ENCODE data around the gene OLFM4. TPM values are rescaled to one million over a fixed set of nuclear protein-coding genes. Genes with fewer than 3 reads are reported as not detected.

The OLFM4 gene
- total RNA-seq, 2 experiments from 2014 or later = not detected

DNA sequence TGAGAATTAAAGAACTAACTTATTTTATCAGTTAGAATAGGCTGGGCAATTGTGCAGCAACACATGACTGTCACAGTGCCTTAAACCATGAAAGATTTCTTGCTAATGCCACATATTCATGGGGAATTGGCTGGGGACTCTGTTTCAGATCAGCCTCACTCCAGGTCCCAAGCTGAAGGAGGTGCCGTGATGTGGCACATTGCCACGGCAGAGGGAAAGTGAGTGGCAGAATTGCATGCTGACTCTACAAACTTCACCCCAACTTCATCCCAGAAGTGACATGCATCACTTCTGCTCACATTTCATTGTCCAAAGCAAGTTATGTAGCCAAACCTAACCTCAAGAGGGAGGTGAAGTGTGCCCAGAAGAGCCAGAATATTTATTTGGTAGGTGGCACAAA lies 37.8 kb downstream of the OLFM4 start:
- Mint-ChIP-seq H3K27ac (no peak overlapping the region), H3K9me3 (no peaks in the 10 kb centered on the region), H3K4me3 (no peak overlapping the region), H3K27me3 (no peaks in the 10 kb centered on the region), H3K36me3 (no peaks in the 10 kb centered on the region), H3K4me1 (no peaks in the 10 kb centered on the region)
- POLR2A ChIA-PET = no interaction called here
- no peak for ATAC-seq (ENCODE audit: low read depth)
- DNase-seq = no peak

DNA sequence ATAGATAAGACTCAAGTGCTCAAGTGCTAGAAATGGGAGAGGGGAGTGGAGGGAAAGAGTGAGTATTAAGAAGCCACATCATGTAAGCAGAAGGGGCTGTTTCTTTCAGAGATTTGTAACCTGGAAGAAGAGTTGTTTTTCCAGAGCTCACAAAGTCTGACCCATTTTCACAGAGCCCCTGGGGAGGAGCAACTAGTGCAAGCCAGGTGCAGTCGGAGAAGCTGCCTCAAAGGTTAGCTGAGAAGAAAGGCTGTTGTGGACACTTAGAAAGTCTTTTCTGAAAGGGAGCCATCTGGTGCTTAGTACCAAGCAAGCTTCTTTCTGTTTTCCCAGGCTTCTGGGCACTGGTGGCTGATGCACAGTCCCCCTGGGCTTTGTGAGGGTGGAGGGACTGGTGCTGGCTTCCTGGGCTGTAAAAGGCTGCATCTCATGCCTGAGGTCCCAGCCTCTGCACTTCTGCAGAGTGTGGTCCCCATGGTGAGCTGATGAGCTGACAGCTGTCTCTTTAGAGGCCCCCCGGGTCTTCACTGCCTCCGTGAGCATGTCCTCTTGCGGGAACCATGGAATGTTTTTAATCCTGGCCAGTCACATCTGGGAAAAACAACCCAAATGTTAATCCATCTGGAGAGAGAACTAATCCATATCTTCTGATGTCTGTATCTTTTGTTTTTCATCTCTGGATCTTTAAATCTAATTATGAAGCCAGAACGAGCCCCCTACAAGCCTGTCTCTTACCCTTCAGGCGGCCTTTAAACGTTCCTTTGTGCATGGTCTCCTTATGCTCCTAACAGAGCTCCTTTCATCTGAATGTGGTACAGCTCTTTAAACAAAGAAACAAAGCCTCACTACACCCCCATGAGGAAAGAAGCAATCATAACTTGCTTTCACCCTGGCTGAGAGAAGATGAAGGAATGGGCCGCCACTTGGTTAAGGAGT lies 40.2 kb downstream of the OLFM4 start:
- H3K27me3 Mint-ChIP-seq = no peaks in the 10 kb centered on the region
- no peak for DNase-seq
- POLR2A ChIA-PET = no interaction called here

DNA sequence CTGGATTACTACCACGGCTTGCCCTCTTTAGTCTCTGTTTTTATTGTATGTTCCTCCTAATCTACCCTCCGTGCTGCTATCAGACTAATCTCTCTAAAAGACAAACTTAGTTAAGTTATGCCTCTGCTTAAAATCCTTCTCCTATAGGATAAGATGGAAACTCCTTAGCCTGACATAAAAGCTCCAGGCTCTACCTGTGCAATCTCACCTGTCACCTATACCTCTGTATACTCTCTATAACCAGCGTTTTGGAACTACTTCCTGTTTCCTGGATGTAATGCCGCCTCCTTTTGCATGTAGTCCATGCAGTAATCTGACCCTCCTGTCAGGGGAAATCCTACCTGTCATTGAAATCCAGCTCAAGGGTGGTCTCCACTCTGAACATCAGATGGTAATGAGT lies 41.2 kb downstream of the OLFM4 start:
- no peak overlapping the region for H3K4me3 Mint-ChIP-seq
- POLR2A ChIA-PET = no interaction called here
- DNase-seq = no peak
- H3K36me3 Mint-ChIP-seq = no peaks in the 10 kb centered on the region
- H3K27me3 Mint-ChIP-seq = no peaks in the 10 kb centered on the region
- H3K4me1 Mint-ChIP-seq = no peaks in the 10 kb centered on the region
- no peak overlapping the region for H3K27ac Mint-ChIP-seq
- ATAC-seq (ENCODE audit: low read depth) = no peak
- H3K9me3 Mint-ChIP-seq = no peaks in the 10 kb centered on the region

More for the DNA sequence above, 40.2 kb downstream of the OLFM4 start:
- H3K27ac Mint-ChIP-seq = no peak overlapping the region
- H3K9me3 Mint-ChIP-seq = no peaks in the 10 kb centered on the region
- no peaks in the 10 kb centered on the region for H3K36me3 Mint-ChIP-seq
- H3K4me1 Mint-ChIP-seq = no peaks in the 10 kb centered on the region
- ATAC-seq (ENCODE audit: low read depth) = no peak
- no peak overlapping the region for H3K4me3 Mint-ChIP-seq

DNA sequence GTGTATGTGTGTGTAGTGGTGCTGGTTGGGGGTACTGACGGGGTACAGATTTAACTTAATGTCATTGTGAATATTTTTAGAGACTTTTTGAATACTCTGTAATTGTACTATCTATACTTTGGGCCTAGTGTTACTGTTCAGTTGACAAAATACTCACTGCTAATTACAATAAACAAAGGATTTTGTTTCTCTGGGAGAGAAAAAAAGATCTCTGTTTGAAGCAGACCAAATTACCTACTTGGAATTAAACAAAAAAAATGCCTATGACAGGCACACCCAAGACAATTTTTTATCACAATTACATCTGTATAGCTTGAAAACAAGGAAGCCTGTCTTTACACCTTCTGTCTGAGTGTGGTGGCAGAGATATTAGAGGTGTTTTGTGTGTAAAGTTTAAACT lies 45.1 kb downstream of the OLFM4 start:
- Mint-ChIP-seq H3K27ac (no peak overlapping the region), H3K27me3 (no peaks in the 10 kb centered on the region), H3K4me3 (no peak overlapping the region), H3K36me3 (no peaks in the 10 kb centered on the region), H3K9me3 (peaks cover 4% of the 10 kb centered on the region), H3K4me1 (no peaks in the 10 kb centered on the region)
- DNase-seq (no peak), ATAC-seq (ENCODE audit: low read depth) (no peak)
- POLR2A ChIA-PET = no interaction called here

DNA sequence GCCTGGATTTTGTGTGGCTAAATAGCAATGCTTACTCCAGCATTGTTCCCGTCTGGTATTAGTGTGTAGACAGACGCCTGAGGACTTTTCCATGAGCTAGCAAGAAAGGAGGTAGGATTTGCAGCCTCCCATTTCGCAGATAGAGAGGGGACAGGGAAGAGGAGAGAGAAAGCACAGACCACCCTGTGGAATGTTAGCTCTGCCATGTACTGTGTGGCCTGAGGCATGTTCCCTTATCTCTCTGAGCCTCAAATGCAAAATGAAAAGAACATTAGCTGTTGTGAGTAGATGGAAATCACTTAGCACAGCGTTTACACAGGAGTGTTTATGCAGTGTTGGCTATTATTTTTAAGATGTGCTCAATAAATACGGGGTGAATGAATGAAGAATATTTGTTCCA lies 45.5 kb downstream of the OLFM4 start:
- POLR2A ChIA-PET = no interaction called here
- no peak for ATAC-seq (ENCODE audit: low read depth)
- H3K27ac Mint-ChIP-seq = no peak overlapping the region
- H3K9me3 Mint-ChIP-seq = peaks cover 4% of the 10 kb centered on the region
- H3K27me3 Mint-ChIP-seq = no peaks in the 10 kb centered on the region
- DNase-seq = no peak
- no peak overlapping the region for H3K4me3 Mint-ChIP-seq
- H3K4me1 Mint-ChIP-seq = no peaks in the 10 kb centered on the region
- no peaks in the 10 kb centered on the region for H3K36me3 Mint-ChIP-seq

DNA sequence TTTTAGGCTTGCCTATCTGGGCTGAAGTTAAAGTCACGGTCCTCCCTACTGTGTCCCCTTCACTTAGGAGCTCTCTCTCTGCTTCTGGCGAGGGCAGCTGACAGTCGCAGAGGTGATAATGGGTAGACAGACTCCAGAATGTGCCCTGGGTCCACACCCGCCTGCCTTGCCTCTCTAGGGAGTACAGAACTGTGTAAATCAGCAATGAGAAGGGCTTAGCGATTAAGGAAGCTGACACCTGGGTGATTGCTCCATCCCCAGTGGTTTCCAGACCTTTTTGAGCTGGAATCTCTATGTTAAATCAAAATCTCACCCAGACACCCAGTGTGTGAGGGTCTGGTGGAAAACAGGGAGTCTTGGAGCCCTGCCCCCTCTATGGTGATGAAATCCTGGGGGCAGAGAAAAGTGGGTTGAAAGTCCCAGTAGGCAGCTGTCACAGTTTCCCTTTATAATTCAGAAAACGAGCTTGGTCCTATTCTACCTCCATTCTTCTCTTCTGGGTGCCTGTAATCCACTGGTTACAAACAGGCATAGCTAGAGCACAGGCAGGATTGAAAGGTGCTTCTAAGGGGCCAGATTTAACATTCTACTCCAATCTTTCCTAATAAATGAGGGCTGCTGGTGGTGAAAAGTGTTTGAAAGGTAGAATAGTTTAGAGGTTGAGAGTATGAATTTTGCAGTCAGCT lies 46.9 kb downstream of the OLFM4 start:
- ATAC-seq (ENCODE audit: low read depth) = no peak
- H3K9me3 Mint-ChIP-seq = peaks cover 4% of the 10 kb centered on the region

DNA sequence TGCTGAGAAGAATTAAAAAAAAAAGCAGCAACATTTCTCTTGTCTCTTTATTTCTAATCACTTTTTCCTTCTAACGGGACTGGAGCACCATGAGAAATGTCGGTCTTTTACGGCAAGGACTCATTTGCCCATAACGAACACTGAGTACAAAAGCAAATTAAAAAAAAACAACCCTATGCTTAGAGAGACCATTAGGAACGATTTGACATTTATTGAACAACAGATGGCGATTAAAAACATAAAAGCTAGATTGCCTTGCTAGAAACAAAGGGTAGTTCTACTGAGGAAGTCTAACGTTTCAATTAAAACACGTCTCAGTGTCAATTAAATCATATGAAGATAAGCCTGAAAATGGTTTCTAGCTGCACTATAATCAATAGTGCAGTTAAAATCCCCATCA lies 51.1 kb downstream of the OLFM4 start:
- no peak overlapping the region for H3K4me3 Mint-ChIP-seq
- H3K27ac Mint-ChIP-seq = no peak overlapping the region
- DNase-seq (no peak), ATAC-seq (ENCODE audit: low read depth) (no peak)
- no peaks in the 10 kb centered on the region for H3K36me3 Mint-ChIP-seq
- peaks cover 4% of the 10 kb centered on the region for H3K9me3 Mint-ChIP-seq
- no peaks in the 10 kb centered on the region for H3K4me1 Mint-ChIP-seq
- POLR2A ChIA-PET = no interaction called here
- H3K27me3 Mint-ChIP-seq = no peaks in the 10 kb centered on the region

More for the DNA sequence above, 46.9 kb downstream of the OLFM4 start:
- Mint-ChIP-seq H3K4me3 (no peak overlapping the region), H3K27me3 (no peaks in the 10 kb centered on the region), H3K4me1 (no peaks in the 10 kb centered on the region), H3K27ac (no peak overlapping the region), H3K36me3 (no peaks in the 10 kb centered on the region)
- no peak for DNase-seq
- POLR2A ChIA-PET = no interaction called here

DNA sequence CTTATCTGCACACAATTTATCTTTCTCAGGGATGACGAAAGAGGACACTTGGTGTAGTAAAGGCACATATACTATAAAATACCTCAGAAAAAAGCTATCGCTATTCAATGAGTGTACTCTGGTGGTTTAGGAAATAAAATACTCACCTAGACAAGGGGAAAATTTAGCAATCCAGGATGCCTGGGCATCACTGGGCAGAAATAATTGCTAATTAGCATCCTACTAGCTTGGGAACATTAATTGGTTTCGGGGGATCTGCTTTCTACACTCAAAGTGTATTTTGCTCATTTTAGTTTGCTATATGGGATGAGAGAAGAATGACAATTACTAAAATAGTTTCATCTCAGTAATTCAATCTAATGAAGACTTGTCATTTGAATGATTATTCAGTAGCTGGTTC lies 60.3 kb downstream of the OLFM4 start:
- no peak overlapping the region for H3K27ac Mint-ChIP-seq
- H3K4me3 Mint-ChIP-seq = no peak overlapping the region
- DNase-seq (no peak), ATAC-seq (ENCODE audit: low read depth) (no peak)
- POLR2A ChIA-PET = no interaction called here
- no peaks in the 10 kb centered on the region for H3K36me3 Mint-ChIP-seq
- H3K27me3 Mint-ChIP-seq = no peaks in the 10 kb centered on the region
- no peaks in the 10 kb centered on the region for H3K9me3 Mint-ChIP-seq
- no peaks in the 10 kb centered on the region for H3K4me1 Mint-ChIP-seq

DNA sequence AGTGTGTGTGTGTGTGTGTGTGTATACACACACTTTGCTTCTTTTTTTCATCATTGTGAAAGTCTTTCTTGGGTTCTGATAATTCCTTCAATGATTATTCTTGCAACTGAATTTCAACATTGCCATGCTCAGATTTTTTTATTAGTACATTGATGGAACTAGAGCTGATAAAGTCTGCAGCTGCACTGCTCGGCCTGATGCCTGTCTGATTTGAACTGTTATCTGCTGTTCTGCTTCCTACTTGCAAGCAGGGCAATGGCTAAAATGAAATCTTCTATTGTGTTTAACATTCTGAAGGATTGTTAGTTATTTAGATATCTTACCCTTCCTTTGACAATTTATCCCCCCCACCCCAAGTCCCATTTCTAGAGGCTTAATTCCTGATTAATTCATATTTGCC lies 61.3 kb downstream of the OLFM4 start:
- H3K36me3 Mint-ChIP-seq = no peaks in the 10 kb centered on the region
- H3K4me1 Mint-ChIP-seq = no peaks in the 10 kb centered on the region
- H3K27me3 Mint-ChIP-seq = no peaks in the 10 kb centered on the region
- DNase-seq (no peak), ATAC-seq (ENCODE audit: low read depth) (no peak)
- H3K9me3 Mint-ChIP-seq = no peaks in the 10 kb centered on the region
- POLR2A ChIA-PET = no interaction called here
- no peak overlapping the region for H3K27ac Mint-ChIP-seq
- no peak overlapping the region for H3K4me3 Mint-ChIP-seq

DNA sequence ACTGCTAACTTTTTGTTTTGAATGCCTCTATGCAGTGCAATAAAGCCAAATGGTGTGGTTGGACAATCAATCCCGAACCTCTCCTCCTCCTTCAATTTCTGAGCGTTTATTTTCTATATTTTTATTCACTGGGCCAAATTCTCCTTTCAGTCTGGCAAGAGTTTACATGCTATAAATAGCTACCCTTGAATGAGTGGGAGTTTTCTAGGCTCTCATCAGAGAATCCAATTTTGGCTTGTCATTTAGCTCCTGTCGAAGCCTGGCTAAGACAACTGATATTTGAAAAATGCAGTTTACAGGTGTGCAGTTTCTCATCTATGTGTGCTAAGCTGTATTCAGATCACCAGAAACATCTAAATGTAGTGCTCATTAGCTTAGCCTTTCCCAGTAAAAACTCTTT lies 61.8 kb downstream of the OLFM4 start:
- Mint-ChIP-seq H3K36me3 (no peaks in the 10 kb centered on the region), H3K27ac (no peak overlapping the region), H3K9me3 (no peaks in the 10 kb centered on the region), H3K4me1 (no peaks in the 10 kb centered on the region), H3K27me3 (no peaks in the 10 kb centered on the region), H3K4me3 (no peak overlapping the region)
- no peak for DNase-seq
- ATAC-seq (ENCODE audit: low read depth) = no peak
- POLR2A ChIA-PET = no interaction called here

DNA sequence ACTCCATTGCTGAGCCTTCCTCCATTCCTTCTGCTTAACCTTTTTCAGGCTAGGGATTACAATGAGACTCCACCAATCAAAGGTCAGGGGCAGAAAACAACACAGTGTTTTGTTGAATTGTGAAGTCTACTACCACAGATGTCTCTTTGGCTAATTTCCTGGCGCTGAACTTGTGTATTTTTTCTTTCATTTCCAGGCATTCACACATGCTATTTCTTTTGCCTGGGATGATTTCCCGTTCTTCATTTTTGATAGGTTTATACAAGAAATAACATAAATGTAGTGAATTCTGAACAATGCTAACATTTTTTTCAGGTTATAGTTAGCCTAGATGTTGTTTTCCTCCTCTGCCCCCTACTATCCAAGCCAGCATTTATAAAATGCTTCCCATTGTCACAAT lies 64.3 kb downstream of the OLFM4 start:
- Mint-ChIP-seq H3K9me3 (no peaks in the 10 kb centered on the region), H3K4me3 (no peak overlapping the region), H3K27ac (no peak overlapping the region), H3K4me1 (no peaks in the 10 kb centered on the region), H3K36me3 (no peaks in the 10 kb centered on the region), H3K27me3 (no peaks in the 10 kb centered on the region)
- POLR2A ChIA-PET = no interaction called here
- ATAC-seq (ENCODE audit: low read depth) = no peak
- DNase-seq = no peak

DNA sequence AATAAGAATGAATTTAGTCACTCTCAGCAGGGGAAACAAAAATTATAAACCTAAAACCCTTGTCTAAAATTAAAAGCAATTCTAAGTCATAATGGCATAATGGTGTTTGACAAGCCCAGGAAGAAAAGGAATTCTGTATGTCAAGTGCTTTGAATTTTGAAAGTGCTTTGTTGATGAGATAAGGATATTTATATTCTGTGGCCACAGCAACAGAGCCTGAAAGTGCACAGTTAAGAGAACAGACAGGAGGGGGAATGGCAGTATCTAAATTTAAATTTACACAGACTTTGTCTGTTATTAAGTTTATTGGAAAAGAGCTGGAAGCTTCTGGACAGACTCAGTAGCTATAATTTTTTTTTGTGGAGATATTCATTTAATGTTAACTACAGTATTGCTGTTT lies 69.8 kb downstream of the OLFM4 start:
- POLR2A ChIA-PET = no interaction called here
- DNase-seq = no peak
- H3K4me3 Mint-ChIP-seq = no peak overlapping the region
- H3K27ac Mint-ChIP-seq = no peak overlapping the region
- no peaks in the 10 kb centered on the region for H3K27me3 Mint-ChIP-seq
- ATAC-seq (ENCODE audit: low read depth) = no peak
- peaks cover 2% of the 10 kb centered on the region for H3K9me3 Mint-ChIP-seq
- H3K4me1 Mint-ChIP-seq = no peaks in the 10 kb centered on the region
- no peaks in the 10 kb centered on the region for H3K36me3 Mint-ChIP-seq

DNA sequence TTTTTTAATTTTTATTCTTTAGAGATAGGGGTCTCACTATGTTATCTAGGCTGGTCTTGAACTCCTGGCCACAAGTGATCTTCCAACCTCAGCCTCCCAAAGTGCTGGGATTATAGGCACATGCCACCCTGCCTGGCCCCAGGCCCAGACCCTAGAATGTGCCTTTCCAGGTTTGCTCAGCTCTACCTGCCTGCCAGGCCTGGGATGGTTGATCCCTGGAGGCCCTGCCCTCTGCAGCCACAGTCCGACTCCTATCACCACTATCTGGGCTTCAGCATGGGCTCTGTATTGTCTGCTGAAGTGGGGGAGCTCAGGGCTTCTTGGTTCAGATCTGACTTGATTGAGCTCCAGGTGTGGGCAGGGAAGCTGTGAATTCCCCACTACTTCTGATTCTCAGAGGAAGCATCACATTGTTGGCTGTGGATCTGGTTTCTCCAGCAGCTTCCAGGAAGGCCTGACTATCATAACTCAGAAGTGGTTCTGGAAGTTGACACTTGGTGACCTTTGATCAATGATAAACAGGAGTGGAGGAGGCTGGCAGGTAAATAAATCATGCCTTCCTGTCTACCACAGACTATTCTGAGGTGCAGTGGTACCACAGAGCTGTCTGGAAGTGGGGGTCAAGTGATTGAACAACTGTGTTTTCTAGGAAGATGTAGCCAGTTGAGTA lies 71.9 kb downstream of the OLFM4 start:
- H3K9me3 Mint-ChIP-seq = peaks cover 2% of the 10 kb centered on the region
- no peaks in the 10 kb centered on the region for H3K27me3 Mint-ChIP-seq
- POLR2A ChIA-PET = no interaction called here
- H3K36me3 Mint-ChIP-seq = no peaks in the 10 kb centered on the region
- DNase-seq = no peak
- no peak overlapping the region for H3K27ac Mint-ChIP-seq
- no peak overlapping the region for H3K4me3 Mint-ChIP-seq
- ATAC-seq (ENCODE audit: low read depth) = no peak
- H3K4me1 Mint-ChIP-seq = no peaks in the 10 kb centered on the region
